Activated CD4-positive, CD25-positive, alpha-beta regulatory T cell treated with anti-CD3 and anti-CD28 coated beads, Interleukin-2, amount 50 U/mL, for 72 hours (primary cell): ENCODE results near the gene FUZ.

ENCODE experiments used
- DNase-seq: peaks from one replicate; pipeline ENCODE4 v3.0.0; 2021

Gene FUZ

GRCh38 chr19:49812997-49813861 lies at the start of gene FUZ:
TSS of gene FUZ (minus strand) at chr19:49813292. CDS start at chr19:49813106, 186 bp downstream.
- peak; percentile 87 for DNase-seq

- DNase-seq: no peak
Observed at GRCh38 chr19:49862391-49863253, 49.5 kb upstream of the FUZ start.

GRCh38 chr19:49861541-49862378 lies 48.7 kb upstream of the FUZ start:
- DNase-seq: no peak

GRCh38 chr19:49861107-49861506 lies 48.0 kb upstream of the FUZ start:
- no peak for DNase-seq

GRCh38 chr19:49860336-49861102 lies 47.4 kb upstream of the FUZ start:
- no peak for DNase-seq

- no peak for DNase-seq
Observed at GRCh38 chr19:49859682-49860335, 46.7 kb upstream of the FUZ start.

- no peak for DNase-seq
Observed at GRCh38 chr19:49858088-49858985, 45.2 kb upstream of the FUZ start.

- no peak for DNase-seq
Observed at GRCh38 chr19:49857838-49858087, 44.7 kb upstream of the FUZ start.

GRCh38 chr19:49857061-49857837 lies 44.2 kb upstream of the FUZ start:
- no peak for DNase-seq

- no peak for DNase-seq
Observed at GRCh38 chr19:49856574-49857021, 43.5 kb upstream of the FUZ start.

GRCh38 chr19:49855676-49856573 lies 42.8 kb upstream of the FUZ start:
- no peak for DNase-seq

- DNase-seq: no peak
Observed at GRCh38 chr19:49855277-49855675, 42.2 kb upstream of the FUZ start.

- DNase-seq: no peak
Observed at GRCh38 chr19:49854378-49855263, 41.5 kb upstream of the FUZ start.

GRCh38 chr19:49853852-49854377 lies 40.8 kb upstream of the FUZ start:
- no peak for DNase-seq

GRCh38 chr19:49852631-49853126 lies 39.6 kb upstream of the FUZ start:
- no peak for DNase-seq

- no peak for DNase-seq
Observed at GRCh38 chr19:49851456-49852259, 38.6 kb upstream of the FUZ start.
